ENCODE data around the gene CIDEB. TPM values are rescaled to one million over a fixed set of nuclear protein-coding genes. Genes with fewer than 3 reads are reported as not detected.
"Not testable (repeated sequence)": the region's sequence is repeated elsewhere in the genome, so short reads cannot be mapped to it uniquely, and the experiment has no call there.

CIDEB gene
- total RNA-seq, 4 donors from 2014 or later = 9.4 to 34.5 (median 14.2) TPM

GRCh38 chr14:24331731-24332267 is 24.0 kb upstream of the CIDEB start:
- H3K4me3 ChIP-seq = peak overlapping the region in 2 of 4 donors; percentile 39 to 42
- no peaks in the 10 kb centered on the region for H3K36me3 ChIP-seq
- H3K27ac ChIP-seq = no peak overlapping the region
- WGBS, 2 donors = 55 to 64% methylated on average over 19 to 26 of the region's 26 CpGs
- peaks cover 0 to 50% (median 29%) of the 10 kb centered on the region in 4 donors for H3K4me1 ChIP-seq
- H3K27me3 ChIP-seq = peaks cover 0 to 46% of the 10 kb centered on the region in 2 donors
- no peak for DNase-seq (ENCODE audit: low spot score in 2 of 2)
- TF ChIP-seq EP300 (IDR thresholded peaks at IDR 0.05) (no peak), POLR2A (IDR thresholded peaks at IDR 0.05) (no peak)
- TF ChIP-seq, protein P1, sequence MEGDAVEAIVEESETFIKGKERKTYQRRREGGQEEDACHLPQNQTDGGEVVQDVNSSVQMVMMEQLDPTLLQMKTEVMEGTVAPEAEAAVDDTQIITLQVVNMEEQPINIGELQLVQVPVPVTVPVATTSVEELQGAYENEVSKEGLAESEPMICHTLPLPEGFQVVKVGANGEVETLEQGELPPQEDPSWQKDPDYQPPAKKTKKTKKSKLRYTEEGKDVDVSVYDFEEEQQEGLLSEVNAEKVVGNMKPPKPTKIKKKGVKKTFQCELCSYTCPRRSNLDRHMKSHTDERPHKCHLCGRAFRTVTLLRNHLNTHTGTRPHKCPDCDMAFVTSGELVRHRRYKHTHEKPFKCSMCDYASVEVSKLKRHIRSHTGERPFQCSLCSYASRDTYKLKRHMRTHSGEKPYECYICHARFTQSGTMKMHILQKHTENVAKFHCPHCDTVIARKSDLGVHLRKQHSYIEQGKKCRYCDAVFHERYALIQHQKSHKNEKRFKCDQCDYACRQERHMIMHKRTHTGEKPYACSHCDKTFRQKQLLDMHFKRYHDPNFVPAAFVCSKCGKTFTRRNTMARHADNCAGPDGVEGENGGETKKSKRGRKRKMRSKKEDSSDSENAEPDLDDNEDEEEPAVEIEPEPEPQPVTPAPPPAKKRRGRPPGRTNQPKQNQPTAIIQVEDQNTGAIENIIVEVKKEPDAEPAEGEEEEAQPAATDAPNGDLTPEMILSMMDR (IDR thresholded peaks at IDR 0.05) = no peak
- H3K9me3 ChIP-seq = no peaks in the 10 kb centered on the region

DNA sequence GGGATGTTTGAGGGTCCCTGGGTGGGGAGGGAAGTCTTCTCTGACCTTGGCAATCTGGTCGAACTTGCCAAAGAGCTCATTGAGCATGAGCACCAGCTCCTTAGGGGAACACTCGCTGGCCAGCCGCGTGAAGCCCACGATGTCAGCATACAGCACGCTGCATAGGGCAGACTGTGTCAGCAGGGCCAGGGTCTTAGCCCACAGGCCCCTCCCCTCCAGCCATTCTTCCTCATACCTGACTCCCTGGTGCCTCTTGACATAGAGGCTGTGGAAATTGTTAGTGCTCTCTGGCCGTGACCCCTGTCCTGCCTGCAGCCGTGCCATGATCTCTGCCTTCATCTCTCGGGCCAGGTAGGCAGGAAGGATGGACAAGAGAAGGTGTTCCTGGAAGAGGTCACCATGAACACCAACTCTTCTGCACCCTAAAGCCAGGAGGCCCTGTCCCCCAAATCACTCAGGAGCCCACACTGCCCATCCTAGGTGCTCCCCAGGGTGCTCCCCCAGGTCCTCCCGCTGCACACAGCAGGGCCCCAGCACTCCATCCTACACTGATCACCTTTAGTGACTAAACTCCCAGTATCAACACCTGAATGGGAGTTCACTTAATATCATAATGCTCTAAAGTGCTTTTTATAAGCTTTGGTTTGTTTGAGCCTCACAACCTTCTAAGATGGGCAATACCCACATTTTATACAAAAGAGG is 23.3 kb upstream of the CIDEB start:
- TF ChIP-seq EP300 (IDR thresholded peaks at IDR 0.05) (no peak), POLR2A (IDR thresholded peaks at IDR 0.05) (no peak)
- TF ChIP-seq, protein P1 (IDR thresholded peaks at IDR 0.05) = no peak
- no peak for DNase-seq (ENCODE audit: low spot score in 2 of 2)
- H3K36me3 ChIP-seq = no peaks in the 10 kb centered on the region
- no peak overlapping the region for H3K4me3 ChIP-seq
- 86% methylated on average over 4 to 8 of the region's 10 CpGs for WGBS, 2 donors
- no peaks in the 10 kb centered on the region for H3K9me3 ChIP-seq
- H3K27ac ChIP-seq = no peak overlapping the region
- peaks cover 0 to 50% (median 29%) of the 10 kb centered on the region in 4 donors for H3K4me1 ChIP-seq
- H3K27me3 ChIP-seq = peaks cover 0 to 39% of the 10 kb centered on the region in 2 donors

DNA sequence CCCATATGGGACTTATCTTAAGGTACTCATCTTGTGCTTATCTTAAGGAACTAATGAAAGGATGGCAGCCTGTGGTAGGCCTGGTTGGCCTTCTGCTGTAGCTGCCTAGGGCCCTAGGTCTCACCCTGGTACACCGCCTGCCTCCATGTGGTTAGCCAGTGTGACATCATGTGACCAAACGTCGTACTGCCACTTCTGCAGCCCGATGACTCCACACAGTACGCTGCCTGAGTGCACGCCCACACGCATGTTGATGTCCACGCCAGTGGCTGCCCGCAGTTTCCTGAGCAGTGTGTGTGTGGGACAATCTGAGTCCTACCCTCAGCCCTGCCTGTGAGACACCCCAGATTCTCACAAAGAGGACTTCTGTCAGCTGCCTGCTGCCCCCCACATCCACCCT is 22.0 kb upstream of the CIDEB start:
- peak in 1 of 2 donors; percentile 47 for DNase-seq (ENCODE audit: low spot score in 2 of 2)
- TF ChIP-seq, protein P1 (IDR thresholded peaks at IDR 0.05) = no peak
- peak in 1 of 2 donors; percentile 32 for TF ChIP-seq EP300 (IDR thresholded peaks at IDR 0.05)
- no peak for TF ChIP-seq POLR2A (IDR thresholded peaks at IDR 0.05)
- no peak overlapping the region for H3K27ac ChIP-seq
- peaks cover 0 to 41% (median 26%) of the 10 kb centered on the region in 4 donors for H3K4me1 ChIP-seq
- no peaks in the 10 kb centered on the region for H3K9me3 ChIP-seq
- peaks cover 0 to 25% of the 10 kb centered on the region in 2 donors for H3K27me3 ChIP-seq
- 64 to 66% methylated on average over 3 to 9 of the region's 9 CpGs for WGBS, 2 donors
- no peaks in the 10 kb centered on the region for H3K36me3 ChIP-seq
- no peak overlapping the region for H3K4me3 ChIP-seq

DNA sequence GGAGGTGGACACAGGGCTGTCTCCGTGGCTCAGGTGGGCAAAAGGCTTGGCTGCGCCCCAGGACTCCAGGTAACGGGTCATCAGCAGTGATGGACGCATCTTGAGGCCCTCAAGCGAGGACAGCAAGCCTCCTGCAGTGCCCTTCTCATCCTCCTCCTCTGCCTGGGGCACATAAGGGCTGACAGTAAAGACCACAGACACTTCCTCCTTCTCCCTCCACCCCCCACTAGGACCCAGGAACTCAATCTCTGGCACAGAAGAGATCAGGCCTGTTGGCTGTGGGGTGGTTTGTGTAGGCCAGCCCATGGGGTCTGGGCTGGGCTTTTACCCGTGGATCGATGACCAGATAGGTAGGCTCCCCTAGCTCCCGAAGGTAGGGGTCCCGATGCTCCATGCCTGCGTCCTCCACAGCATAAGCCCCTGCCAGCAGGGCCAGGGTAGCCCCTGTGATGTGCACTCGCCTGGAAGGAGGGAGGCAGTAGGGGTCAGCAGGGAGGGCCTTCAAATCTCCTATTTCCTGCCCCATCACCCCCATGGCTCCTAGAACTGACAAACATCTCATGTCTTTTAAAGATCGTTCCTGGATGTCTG is 21.4 kb upstream of the CIDEB start:
- Histone ChIP-seq H3K27me3 (peaks cover 0 to 19% of the 10 kb centered on the region in 2 donors), H3K36me3 (no peaks in the 10 kb centered on the region), H3K27ac (peak overlapping the region in 1 of 4 donors; percentile 1), H3K4me3 (no peak overlapping the region), H3K9me3 (no peaks in the 10 kb centered on the region), H3K4me1 (peaks cover 0 to 36% (median 20%) of the 10 kb centered on the region in 4 donors)
- WGBS, 2 donors = 83 to 85% methylated on average over 12 of the region's 12 CpGs
- TF ChIP-seq POLR2A (IDR thresholded peaks at IDR 0.05) (no peak), EP300 (IDR thresholded peaks at IDR 0.05) (no peak)
- TF ChIP-seq, protein P1 (IDR thresholded peaks at IDR 0.05) = no peak
- DNase-seq (ENCODE audit: low spot score in 2 of 2) = no peak

DNA sequence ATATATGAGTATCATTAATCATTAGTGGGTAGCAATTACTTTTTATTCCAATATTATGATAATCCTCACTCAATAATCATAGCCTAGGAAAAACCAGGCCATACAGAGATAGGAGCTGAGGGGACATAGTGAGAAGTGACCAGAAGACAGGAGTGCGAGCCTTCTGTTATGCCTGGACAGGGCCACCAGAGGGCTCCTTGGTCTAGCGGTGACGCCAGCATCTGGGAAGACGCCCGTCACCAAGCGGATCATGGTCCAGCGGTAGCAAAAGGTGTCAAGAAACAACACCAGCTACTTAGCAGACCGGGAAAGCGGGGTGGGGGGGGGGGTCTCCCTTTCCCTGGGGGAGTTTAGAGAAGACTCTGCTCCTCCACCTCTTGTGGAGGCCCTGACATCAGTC is 20.1 kb upstream of the CIDEB start:
- 2 to 3% methylated on average over 8 to 9 of the region's 9 CpGs for WGBS, 2 donors
- TF ChIP-seq, protein P1 (IDR thresholded peaks at IDR 0.05) = peak; percentile 54 to 67 (median 59)
- H3K27ac ChIP-seq, H3K36me3 ChIP-seq, H3K4me3 ChIP-seq, H3K9me3 ChIP-seq, H3K27me3 ChIP-seq: not testable (repeated sequence)
- H3K4me1 ChIP-seq = peaks cover 0 to 23% (median 9%) of the 10 kb centered on the region in 4 donors
- DNase-seq (ENCODE audit: low spot score in 2 of 2) = peak in 1 of 2 donors; percentile 54

Measured in tibial nerve (tissue), 4 donors.